Lower lobe of right lung (tissue), 2 donors: ENCODE data around the gene RASSF7. TPM values are rescaled to one million over a fixed set of nuclear protein-coding genes. Genes with fewer than 3 reads are reported as not detected.

ENCODE experiments used
- ATAC-seq, 2 donors: fragments of 200-7000 bp; cut with Tn5 transposase; one replicate each; pipeline ENCODE4 v1.9.1; 2020 to 2022; ENCODE audit warnings: mild to moderate bottlenecking in 2 of 2, moderate library complexity in 2 of 2
- DNase-seq: peaks from one replicate; pipeline ENCODE4 v3.0.0-alpha.2; 2020
- H3K27ac ChIP-seq: fragments of 200-600 bp; one replicate; pipeline ENCODE4 v1.8.0; 2022
- H3K27me3 ChIP-seq: fragments of 200-600 bp; one replicate; pipeline ENCODE4 v1.8.0; 2022; ENCODE audit warnings: low read depth
- H3K36me3 ChIP-seq: fragments of 200-600 bp; one replicate; pipeline ENCODE4 v1.8.0; 2022; ENCODE audit warnings: mild to moderate bottlenecking
- H3K4me1 ChIP-seq: fragments of 200-600 bp; one replicate; pipeline ENCODE4 v1.8.0; 2022
- H3K4me3 ChIP-seq: fragments of 200-600 bp; one replicate; pipeline ENCODE4 v1.8.0; 2022; ENCODE audit warnings: mild to moderate bottlenecking
- H3K9me3 ChIP-seq: fragments of 200-600 bp; one replicate; pipeline ENCODE4 v1.8.0; 2022
- intact Hi-C: fragments of 100-400 bp; cut with DNase I; formaldehyde crosslinking; loops from one replicate; pipeline ENCODE4 v1.11.0; 2022
- total RNA-seq: library from RNA; stranded (reverse); fragmentation: NEBNext Ultra II Directional; extraction: Animal tissue kit (Norgen Biotek cat#: 25700); gene quantifications from one replicate; pipeline ENCODE4 v1.2.1, GENCODE V29; 2021
- TF ChIP-seq, protein P1 (sequence below): fragments of 200-600 bp; IDR thresholded peaks from one replicate; pipeline ENCODE4 v1.8.0; 2022; ENCODE audit warnings: antibody characterized with exemption, mild to moderate bottlenecking
- donor health status: DM: no; HTN: yes; CAD: no; lungs with severe emphysema.

The RASSF7 gene
- total RNA-seq, 1 donor from 2014 or later: 71.5 TPM

DNA sequence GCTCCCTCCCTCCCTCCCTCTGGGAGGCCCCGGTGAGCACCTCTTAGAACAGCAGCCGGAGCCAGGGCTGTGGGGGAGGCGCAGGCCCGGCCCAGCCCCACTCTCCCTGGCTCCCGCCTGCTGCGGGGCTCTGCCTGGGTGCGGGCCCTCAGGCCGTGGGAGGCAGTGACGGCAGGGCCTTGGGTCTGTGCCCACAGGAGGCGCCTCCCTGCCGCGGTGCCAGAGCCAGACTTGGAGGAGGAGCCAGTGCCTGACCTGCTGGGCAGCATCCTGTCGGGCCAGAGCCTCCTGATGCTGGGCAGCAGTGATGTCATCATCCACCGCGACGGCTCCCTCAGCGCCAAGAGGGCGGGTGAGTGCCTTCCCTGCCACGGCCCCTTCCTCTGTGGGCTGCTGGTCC lies 45.5 kb downstream of the RASSF7 start:
- peaks cover 100% of the 10 kb centered on the region for H3K36me3 ChIP-seq
- H3K4me3 ChIP-seq: no peak overlapping the region
- ATAC-seq (peak; percentile 82 to 85), DNase-seq (peak; percentile 79)
- peak overlapping the region; percentile 41 for H3K27ac ChIP-seq
- intact Hi-C loops: no loop called here
- H3K27me3 ChIP-seq: no peaks in the 10 kb centered on the region
- TF ChIP-seq, protein P1, sequence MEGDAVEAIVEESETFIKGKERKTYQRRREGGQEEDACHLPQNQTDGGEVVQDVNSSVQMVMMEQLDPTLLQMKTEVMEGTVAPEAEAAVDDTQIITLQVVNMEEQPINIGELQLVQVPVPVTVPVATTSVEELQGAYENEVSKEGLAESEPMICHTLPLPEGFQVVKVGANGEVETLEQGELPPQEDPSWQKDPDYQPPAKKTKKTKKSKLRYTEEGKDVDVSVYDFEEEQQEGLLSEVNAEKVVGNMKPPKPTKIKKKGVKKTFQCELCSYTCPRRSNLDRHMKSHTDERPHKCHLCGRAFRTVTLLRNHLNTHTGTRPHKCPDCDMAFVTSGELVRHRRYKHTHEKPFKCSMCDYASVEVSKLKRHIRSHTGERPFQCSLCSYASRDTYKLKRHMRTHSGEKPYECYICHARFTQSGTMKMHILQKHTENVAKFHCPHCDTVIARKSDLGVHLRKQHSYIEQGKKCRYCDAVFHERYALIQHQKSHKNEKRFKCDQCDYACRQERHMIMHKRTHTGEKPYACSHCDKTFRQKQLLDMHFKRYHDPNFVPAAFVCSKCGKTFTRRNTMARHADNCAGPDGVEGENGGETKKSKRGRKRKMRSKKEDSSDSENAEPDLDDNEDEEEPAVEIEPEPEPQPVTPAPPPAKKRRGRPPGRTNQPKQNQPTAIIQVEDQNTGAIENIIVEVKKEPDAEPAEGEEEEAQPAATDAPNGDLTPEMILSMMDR: no peak
- no peaks in the 10 kb centered on the region for H3K9me3 ChIP-seq
- no peaks in the 10 kb centered on the region for H3K4me1 ChIP-seq

DNA sequence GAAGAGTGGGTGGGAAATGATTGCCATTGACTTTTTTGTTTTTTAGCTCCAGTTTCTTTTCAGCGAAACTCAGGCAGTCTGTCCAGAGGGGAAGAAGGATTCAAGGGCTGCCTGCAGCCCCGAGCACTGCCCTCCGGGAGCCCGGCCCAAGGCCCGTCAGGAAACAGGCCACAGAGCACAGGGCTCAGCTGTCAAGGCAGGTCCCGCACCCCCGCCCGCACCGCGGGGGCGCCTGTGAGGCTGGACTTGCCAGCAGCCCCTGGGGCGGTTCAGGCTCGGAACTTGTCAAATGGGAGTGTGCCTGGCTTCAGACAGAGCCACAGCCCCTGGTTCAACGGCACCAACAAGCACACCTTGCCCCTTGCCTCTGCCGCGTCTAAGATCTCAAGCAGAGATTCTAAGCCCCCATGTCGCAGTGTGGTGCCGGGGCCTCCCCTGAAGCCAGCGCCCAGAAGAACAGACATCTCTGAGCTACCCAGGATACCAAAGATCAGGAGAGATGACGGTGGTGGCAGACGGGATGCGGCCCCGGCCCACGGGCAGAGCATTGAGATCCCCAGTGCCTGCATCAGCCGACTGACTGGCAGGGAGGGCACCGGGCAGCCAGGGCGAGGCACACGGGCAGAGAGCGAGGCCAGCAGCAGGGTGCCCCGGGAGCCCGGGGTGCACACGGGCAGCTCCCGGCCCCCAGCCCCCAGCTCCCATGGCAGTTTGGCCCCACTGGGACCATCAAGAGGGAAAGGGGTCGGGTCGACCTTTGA lies 46.4 kb downstream of the RASSF7 start:
- TF ChIP-seq, protein P1: no peak
- ATAC-seq: no peak
- H3K36me3 ChIP-seq: peaks cover 100% of the 10 kb centered on the region
- no peaks in the 10 kb centered on the region for H3K9me3 ChIP-seq
- no peaks in the 10 kb centered on the region for H3K4me1 ChIP-seq
- no peaks in the 10 kb centered on the region for H3K27me3 ChIP-seq
- H3K4me3 ChIP-seq: no peak overlapping the region
- DNase-seq: no peak
- intact Hi-C loops: no loop called here
- H3K27ac ChIP-seq: no peak overlapping the region

DNA sequence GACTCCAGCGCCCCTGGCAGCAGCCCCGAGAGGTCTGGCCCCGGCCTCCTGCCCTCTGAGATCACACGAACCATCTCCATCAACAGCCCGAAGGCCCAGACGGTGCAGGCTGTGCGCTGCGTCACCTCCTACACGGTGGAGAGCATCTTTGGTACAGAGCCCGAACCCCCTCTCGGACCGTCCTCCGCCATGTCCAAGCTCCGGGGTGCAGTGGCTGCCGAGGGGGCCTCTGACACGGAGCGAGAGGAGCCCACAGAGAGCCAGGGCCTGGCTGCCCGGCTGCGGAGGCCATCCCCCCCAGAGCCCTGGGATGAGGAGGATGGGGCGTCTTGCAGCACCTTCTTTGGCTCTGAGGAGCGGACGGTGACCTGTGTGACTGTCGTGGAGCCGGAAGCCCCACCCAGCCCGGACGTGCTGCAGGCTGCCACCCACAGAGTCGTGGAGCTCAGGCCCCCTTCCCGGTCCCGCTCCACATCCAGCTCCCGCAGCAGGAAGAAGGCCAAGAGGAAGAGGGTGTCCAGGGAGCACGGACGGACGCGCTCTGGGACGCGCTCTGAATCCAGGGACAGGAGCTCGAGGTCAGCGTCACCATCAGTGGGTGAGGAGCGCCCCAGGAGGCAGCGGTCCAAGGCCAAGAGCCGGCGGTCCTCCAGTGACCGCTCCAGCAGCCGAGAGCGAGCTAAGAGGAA lies 47.3 kb downstream of the RASSF7 start:
- ATAC-seq (no peak), DNase-seq (no peak)
- peaks cover 100% of the 10 kb centered on the region for H3K36me3 ChIP-seq

DNA sequence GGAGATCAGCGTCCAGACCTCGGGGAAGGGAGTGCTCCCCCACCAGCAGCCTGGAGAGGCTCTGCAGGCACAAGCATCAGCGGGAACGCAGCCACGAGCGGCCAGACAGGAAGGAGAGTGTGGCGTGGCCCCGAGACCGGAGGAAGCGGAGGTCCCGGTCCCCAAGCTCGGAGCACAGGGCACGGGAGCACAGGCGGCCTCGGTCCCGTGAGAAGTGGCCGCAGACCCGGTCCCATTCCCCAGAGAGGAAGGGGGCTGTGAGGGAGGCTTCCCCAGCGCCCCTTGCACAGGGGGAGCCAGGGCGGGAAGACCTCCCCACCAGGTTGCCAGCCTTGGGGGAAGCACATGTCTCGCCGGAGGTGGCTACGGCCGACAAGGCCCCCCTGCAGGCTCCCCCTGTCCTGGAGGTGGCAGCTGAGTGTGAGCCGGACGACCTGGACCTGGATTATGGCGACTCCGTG lies 48.1 kb downstream of the RASSF7 start:
- DNase-seq: no peak
- H3K36me3 ChIP-seq: peaks cover 98% of the 10 kb centered on the region
- no peak overlapping the region for H3K27ac ChIP-seq
- intact Hi-C loops: no loop called here
- ATAC-seq: no peak
- peaks cover 8% of the 10 kb centered on the region for H3K4me1 ChIP-seq
- H3K27me3 ChIP-seq: no peaks in the 10 kb centered on the region
- TF ChIP-seq, protein P1: no peak
- H3K9me3 ChIP-seq: no peaks in the 10 kb centered on the region
- H3K4me3 ChIP-seq: no peak overlapping the region

More for the DNA sequence above, 47.3 kb downstream of the RASSF7 start:
- Histone ChIP-seq H3K4me1 (peaks cover 3% of the 10 kb centered on the region), H3K27ac (no peak overlapping the region), H3K4me3 (no peak overlapping the region), H3K9me3 (no peaks in the 10 kb centered on the region), H3K27me3 (no peaks in the 10 kb centered on the region)
- intact Hi-C loops: no loop called here
- TF ChIP-seq, protein P1: no peak

DNA sequence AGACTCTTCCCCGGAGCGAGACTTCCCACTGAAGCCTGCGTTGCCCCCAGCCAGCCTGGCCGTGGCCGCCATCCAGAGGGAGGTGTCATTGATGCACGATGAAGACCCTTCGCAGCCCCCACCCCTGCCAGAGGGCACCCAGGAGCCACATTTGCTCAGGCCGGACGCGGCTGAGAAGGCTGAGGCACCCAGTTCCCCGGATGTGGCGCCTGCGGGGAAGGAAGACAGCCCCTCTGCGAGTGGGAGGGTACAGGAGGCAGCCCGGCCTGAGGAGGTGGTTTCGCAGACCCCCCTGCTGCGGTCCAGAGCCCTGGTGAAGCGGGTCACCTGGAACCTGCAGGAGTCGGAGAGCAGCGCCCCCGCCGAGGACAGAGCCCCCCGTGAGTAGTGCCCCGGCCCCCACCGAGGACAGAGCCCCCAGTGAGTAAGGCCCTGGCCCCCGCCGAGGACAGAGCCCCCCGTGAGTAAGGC lies 48.6 kb downstream of the RASSF7 start:
- peaks cover 98% of the 10 kb centered on the region for H3K36me3 ChIP-seq
- TF ChIP-seq, protein P1: no peak
- ATAC-seq: no peak
- peaks cover 14% of the 10 kb centered on the region for H3K4me1 ChIP-seq
- no peak for DNase-seq
- H3K4me3 ChIP-seq: no peak overlapping the region
- intact Hi-C loops: no loop called here
- no peaks in the 10 kb centered on the region for H3K27me3 ChIP-seq
- H3K9me3 ChIP-seq: no peaks in the 10 kb centered on the region
- no peak overlapping the region for H3K27ac ChIP-seq
